Smooth muscle cell of the brain vasculature (primary cell): Measurements from ENCODE around the gene SH3GL2.

Source experiments
- DNase-seq: peaks from one replicate; pipeline ENCODE4 v3.0.0-alpha.2; 2012; ENCODE audit warnings: low read depth, low spot score

Gene SH3GL2

DNA sequence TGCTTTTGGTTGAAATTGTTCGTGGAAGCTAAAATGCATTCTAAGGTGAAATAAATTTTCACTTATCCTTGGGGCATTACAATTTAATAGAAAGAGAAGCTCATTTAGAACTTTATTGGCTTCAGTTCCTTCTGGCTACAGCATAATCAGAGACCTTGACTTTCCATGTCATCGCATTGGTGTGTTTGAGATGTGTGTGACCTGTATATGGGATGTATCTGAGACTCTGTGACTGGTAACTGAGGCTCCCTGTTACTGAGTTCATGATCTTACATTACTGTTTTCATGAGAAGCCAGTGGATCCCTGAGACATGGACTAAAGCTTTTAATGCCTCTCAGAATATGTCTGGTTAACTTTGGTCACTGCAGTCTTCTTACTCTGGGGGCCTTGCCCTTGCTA lies 32.5 kb downstream of the SH3GL2 start:
- no peak for DNase-seq

DNA sequence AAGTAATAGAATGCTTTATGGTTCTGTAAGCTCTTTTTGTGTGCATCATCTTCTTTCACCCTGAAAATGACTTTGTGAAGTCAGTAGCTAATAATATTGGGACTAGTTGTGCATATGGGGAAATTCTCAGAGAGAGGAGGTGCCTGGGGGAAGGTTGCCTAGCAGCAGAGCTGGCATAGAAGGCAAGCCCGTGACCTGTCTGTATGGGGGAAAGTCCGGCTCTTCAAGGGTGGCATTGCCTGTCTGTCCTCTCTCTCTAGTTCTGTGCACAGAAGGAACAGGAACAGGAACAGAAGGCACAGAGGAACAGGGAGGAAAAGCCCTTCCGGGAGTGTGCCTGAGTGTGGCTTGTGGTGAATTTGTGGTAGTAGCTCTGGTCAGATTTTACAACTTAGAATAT lies 33.1 kb downstream of the SH3GL2 start:
- DNase-seq = no peak

DNA sequence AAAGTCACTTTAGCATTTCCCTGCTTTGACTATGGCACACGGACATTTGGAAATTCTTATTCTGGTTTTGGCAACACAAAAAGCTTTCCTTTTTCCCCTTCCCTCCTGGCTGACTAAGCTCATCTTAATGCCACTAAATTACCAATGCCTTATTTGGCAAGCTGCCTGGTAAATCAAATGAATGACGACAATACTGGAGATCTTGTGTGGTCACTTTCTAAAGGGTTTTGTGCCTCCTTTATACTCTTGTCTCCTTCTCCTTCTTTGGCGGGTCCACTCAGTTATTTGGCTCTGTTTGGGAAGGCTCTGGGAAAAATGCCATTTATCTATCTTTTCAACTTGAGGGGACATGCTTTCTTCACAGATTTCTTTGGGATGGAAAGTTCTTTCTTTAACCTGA lies 34.9 kb downstream of the SH3GL2 start:
- no peak for DNase-seq

DNA sequence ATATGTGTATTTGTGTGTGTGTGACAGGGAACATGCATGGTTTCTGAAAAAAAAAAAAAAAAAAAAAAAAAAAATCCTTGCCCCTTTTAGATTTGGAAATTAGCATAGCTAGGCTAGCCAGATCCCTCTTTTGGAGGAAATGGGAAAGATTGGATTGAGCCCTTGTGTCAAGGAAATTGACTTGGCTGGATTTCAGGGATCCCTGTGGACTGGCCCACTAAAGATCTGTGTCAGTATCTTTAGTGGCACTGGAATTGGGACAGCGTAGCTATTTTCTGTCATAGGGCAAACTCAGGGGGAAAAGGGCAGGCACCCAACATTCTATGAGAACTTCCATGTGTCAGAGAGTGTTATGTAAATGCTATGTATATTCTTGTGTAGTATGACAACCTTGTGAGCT lies 35.4 kb downstream of the SH3GL2 start:
- no peak for DNase-seq

DNA sequence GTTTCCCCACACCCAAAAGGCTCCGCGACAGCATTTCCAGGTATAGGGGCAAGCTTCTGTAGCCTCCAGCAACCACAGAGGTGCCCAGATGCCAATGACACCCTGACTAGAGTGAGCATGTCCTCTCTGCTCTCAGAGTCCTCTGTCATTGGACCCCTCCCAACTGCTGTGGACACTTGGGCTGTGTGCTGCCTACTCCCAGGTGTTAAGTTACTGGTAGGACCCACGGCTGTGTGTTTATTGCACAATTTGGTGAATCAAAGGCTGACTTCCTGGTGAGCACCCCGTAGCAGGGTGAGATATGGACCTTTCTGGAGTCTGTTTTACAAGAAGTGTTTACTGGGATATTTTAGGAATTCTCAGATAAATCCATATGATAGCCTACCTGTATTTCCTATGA lies 36.0 kb downstream of the SH3GL2 start:
- no peak for DNase-seq

DNA sequence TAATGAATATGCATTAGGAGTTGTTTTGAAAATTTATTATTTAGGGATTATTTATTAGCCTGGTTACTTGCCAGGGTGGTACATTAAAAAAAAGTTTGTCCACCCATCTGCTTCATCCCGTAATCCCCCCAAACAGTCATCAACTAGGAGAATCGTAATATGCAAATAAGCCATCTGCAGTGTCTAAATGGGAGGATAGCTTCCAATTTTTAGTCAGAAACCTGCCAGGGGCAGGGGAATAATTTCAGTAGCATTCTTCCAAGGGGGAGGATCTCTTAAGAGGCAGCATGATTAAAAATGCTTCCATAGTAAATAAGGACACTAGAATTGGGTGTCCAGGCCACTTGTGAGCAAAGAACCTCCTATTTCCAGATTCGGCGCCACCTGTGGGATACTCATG lies 43.3 kb downstream of the SH3GL2 start:
- no peak for DNase-seq

DNA sequence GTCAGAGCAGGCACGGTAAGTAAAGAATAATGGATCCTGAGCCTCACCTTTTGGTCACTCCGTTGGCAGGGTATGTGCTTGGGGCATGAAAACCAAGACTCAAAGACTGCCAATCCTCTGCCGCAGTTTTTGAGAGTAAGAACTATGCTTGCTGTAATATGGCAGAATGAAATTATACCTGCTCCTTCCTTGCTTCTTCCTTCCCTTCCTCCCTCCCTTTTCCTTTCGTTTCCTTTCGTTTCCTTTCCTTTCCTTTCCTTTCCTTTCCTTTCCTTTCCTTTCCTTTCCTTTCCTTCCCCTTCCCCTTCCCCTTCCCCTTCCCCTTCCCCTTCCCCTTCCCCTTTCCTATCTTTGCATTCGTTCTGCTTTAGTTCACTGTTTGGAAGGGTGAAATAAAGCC lies 43.9 kb downstream of the SH3GL2 start:
- DNase-seq = no peak

DNA sequence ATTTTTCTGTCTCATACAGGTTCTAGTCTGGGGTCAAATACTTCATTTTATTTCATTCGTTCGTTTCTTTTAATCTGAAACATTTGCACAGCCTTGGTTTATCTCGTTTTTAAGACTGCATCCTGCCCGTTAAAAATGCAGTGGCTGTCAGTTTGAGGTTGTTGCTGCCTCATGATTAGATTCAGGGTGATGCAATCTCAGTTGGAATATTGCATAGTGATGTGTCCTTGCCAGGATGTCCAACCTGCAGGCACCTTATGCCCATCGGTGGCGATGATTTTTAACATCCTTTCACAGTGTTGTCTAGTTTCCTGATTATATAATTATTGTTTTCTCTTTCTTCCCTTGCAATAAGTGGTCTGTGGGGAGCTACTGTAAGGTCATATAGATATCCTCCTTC lies 45.1 kb downstream of the SH3GL2 start:
- DNase-seq = no peak

DNA sequence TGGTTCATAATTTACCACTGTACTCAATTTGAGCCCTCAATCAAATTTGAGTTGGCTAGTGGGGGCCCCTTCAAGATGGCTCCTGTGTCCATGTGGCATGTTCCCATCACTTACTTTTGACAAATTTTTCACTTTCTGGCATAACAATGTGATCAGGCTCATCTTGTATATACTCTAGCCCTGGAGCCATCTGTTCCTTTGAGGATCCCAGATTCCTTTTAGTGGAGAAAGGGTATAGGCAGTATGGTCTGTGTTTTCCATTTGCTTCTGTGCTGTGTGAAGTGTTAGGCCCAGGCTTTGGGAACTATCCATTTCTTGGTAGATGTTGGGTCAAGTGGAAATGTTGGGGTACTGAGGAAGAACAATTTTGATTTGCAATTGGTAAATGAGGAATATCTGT lies 45.7 kb downstream of the SH3GL2 start:
- no peak for DNase-seq

DNA sequence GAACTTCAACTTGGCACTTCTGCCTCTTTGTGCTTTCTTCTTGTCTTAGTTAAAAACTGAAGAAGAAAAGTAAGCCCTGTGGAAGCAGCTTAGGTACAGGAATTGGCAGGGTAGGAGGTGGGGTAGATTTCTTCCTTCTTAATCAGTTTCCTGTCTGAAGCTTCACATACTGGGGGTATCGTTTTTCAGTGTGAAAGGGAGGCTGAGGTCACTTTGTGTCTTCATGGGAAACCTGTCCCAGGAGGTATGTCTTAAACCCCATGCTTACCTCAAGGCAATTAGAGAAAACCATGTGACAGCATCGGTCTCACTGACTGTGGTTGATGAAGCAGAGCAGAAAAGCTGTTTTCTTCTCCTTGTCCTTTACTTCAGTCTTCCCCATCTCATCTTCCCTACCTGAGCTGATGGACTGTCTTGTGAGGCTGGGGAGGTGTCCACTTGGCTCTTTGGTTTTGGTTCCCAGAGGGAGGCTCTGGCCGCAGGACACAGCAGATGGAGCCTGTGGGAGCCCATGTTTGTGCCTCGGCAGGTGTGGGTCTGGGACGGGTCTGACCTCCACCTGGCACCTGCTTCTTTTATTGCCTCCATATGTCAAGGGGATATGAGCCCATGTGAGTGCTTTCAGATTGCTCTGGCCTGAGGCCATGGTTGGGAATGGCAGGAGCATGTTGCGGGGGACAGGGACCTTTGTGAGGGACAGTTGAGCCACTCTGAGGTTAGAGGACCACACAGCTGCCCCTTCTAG lies 47.0 kb downstream of the SH3GL2 start:
- DNase-seq = no peak

DNA sequence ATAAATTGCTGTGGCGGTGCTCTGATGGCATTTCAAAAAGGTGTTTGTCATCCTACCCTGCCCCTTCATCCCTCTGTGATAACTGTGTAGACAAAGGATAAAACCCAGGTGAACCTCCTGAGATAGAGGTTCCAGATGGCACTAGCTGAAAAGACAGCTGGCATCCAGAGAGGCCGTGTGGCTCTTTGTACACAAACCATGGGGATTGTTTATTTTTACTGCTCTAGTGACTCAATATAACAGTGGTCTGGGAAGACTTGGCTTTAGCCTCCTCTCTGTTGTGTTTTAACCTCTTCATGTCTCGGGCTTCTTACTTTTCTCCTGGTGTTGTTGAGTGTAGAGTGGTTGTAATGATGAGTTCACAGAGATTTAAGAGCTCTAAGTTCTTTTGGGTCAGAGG lies 48.8 kb downstream of the SH3GL2 start:
- no peak for DNase-seq

DNA sequence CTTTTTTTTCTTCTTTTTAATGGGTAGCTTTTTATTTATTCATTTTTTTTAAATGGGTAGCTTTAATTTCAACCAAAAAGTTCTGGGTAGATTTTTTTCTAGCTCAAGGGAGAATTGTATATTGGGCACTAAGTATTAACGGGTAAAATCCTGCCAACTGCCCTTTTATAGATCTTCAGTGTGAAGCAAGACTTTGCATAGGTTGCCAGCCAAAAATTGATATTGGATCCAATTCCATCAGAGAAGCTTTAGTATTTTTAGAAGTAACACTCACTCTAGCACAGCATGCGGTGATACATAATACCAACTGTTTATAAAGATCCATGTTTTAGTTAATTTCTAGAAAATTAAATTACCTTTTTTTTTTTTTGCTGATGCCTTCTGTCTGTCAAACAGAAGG lies 49.8 kb downstream of the SH3GL2 start:
- DNase-seq = no peak

DNA sequence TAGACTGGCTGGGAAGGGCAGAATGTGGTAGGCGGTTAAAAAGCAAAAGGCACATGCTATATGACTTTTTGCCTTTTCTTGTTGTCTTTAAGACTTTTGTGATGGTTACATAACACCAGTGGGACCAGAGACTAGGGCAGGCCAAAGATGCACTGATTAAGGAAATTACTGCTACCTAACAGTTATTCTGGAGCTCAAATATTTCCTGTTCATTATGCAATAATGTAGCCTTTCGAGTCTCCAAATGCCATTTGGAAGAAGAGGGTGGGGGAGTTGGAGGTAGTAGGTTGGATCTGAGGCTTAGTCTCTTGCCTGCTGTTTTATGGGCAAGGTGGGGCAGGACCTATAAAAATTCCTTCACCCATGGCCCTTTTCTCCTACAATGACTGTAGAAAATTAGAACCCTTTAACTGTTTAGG lies 51.7 kb downstream of the SH3GL2 start:
- no peak for DNase-seq

DNA sequence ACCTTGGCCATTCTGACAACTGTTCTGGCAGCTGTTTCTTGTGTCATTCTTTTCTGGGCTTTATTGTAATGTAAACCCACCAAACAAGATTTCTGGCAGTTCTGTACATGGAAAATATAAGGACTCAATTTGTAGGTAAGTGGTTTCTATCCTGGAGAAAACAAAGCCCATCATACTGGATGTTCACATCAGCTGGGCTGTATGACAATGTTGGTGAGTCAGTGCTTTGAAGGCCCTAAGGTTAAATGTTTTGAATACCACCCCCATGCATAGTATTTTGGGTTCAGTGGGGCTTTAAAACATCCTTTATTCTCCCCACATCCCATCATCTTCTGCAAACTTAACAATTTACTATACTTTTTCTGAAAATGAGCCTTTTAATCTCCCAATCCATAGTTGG lies 52.5 kb downstream of the SH3GL2 start:
- no peak for DNase-seq

DNA sequence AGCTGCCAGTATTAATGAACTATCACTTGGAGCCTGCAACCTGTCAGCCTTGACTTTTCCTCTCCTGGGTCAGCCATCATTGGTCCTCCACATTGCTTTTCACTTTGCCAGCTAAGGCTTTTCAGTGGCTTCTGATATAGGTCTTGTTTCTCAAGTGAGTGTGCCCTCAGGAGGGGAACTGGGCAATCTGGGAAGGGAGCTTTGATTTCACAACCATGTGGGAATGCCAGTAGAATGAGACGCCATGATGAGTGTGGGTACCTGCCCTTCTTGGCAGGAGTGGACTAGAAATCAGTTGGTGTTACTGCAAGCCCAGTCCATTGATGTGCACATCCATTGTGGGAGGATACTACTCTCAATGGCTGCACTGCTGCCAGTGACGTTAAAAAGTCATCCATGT lies 54.1 kb downstream of the SH3GL2 start:
- no peak for DNase-seq

DNA sequence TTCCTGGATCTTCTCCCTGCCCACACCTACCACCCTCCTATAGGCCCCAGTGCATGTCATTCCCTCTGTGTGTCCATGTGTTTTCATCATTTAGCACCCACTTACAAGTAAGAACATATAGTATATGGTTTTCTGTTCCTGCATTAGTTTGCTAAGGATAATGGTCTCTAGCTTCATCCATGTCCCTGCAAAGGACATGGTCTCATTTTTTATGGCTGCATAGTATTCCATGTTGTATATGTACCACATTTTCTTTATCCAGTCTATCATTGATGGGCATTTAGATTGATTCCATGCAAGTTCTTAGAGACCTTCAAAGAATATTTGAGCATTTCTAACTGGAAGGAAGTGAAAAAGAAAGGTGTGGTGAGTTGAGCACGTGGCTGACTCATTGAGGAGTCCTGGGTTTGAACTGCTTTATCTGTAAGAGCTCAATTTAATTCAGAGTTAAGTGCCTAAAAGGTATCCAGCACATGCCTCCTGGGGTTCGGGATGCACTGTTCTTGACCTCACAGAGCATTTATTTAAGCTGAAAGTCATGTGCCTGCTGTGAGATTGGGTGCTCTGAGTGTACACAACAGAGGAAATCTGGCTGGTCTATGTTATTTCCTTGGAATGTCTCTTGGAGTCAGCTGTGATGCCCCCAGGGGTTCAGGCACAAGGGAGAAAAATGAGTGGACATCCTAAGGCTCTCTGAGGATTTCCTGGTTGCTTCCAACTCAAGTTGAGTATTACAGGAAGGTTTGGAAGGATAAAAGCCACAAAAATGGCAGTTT lies 56.4 kb downstream of the SH3GL2 start:
- DNase-seq = no peak

DNA sequence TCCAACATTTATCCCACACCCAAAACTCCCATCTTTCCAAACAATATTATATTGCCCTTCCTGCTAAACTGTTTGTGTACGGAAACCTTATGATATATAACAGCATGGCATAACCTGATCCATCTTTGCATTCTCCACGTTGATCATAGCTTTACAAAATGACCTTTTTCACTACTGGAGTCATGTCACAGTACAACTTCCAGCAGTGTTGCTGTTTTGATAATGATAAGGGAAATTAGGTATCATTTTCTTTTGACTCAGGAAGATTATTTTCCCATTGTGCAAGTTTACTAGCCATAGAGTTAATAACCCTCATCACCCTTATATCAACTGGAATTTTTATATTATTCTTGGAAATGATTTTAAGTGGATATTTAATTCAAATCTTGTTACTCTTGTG lies 57.5 kb downstream of the SH3GL2 start:
- no peak for DNase-seq

DNA sequence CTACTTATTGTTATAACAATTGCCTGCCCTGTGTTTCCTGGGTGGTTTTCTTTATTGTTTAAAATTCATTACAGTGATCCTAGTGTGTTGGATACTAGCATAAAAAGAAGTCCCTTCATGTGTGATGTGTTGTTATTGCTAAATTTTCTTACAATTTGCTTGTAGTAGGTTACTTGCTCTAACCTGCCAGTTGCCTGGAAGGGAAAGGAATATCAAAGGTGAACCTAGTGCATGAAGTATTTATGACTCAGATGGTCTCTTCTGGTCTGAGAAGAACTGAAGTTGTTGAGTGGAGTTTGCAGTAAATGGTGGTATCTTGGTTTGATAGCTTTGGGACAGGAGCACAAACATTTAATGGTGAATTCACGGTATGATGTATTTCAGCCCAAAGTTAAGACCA lies 58.0 kb downstream of the SH3GL2 start:
- DNase-seq = no peak

DNA sequence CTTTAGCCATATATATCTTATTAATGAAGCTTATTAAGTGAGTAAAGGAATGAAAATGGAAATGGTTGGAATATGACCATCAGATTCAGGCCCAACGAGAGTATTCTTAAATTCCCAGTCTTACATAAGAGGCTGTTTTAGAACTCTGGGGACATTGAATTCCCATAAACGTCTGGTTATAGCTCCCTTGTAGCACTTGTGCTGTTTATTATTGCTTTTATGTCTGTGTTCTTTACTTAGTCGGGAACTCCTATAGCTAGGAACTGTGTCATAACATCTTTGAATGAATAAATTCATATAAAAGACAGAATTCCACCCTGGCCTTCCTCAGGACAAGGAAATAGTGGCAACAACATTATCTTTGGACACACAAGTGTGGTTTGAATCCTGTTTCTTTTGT lies 58.4 kb downstream of the SH3GL2 start:
- no peak for DNase-seq

DNA sequence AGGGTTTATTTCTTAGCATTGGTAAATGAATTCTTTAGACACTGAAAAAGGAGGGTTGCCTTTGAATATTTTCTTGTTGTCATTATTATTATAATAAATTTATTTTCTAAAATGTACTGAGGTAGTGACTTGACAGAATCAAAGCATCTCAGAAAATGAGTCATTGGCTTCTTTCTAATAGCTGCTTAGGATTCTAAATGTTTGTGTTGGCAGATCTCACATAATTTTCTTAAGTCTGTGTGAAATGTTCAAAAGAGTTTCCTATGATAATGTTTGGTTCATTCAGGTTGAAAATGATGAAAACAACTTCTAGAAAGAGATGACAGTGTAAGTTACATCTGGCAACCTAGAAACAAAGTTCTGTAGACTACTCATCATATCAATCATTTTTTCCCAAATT lies 69.7 kb downstream of the SH3GL2 start:
- DNase-seq = no peak

DNA sequence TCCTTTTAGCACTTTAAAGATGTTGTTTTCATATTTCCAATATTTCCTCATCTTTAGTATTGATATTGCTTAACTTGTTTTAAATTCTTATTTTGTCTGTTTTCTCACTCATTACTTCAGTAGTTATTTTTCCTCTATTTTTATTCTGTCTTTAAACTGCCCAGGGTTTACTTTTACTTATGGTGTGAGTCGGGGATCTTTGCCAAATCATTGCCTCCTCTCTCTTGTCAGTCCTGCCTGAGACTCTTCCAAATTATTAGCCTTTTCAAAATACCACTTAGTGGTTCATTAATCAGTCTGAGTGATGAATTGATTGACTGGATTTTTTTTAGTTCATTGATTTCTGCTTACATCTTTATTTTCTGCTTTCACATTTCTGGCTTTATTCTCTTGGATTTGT lies 72.9 kb downstream of the SH3GL2 start:
- DNase-seq = no peak

DNA sequence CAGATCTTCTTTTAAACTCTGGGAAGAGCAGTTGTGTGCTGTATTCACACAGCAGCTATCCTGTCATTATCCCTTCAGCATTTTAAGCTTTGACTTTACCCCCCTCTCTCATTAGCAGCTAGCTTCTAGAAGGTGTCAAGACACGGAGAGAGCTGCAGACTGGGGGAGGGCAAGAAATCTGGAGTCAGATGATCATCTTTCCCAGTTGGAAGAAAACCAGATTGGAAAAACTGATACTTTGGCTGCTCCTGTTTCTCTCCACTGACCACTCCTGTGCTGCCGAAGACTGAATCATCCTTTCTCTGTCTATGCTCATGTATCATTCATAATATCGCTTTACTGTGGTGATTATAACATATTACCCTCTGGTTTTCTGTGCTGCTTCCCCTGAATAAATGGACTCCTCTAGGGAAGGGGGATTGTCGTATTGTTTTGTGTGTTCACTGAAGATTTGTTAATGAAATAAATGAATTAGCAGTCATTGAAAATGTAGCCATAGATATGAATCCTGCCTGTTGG lies 75.1 kb downstream of the SH3GL2 start:
- DNase-seq = no peak

DNA sequence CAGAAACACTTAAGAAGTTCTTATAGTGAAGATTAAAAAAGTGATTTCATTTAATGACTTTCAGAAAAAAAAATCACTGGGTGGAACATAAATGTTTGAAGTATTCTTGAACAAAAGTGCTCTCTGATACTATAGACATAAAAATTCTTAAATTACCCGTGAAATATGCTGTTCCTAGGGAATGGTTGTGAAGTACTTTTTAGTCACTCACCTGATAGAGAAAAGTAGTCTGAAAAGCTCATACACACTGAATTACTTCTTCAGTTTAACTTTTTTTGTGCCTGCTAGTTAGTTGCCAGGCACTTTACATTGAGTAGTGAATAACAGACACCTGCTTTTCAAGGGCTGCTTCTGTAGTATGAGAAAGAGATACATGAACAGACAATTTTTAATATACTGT lies 78.0 kb downstream of the SH3GL2 start:
- no peak for DNase-seq
